Measurements from ENCODE around the gene KRTAP3-2.

KRTAP3-2 gene

DNA sequence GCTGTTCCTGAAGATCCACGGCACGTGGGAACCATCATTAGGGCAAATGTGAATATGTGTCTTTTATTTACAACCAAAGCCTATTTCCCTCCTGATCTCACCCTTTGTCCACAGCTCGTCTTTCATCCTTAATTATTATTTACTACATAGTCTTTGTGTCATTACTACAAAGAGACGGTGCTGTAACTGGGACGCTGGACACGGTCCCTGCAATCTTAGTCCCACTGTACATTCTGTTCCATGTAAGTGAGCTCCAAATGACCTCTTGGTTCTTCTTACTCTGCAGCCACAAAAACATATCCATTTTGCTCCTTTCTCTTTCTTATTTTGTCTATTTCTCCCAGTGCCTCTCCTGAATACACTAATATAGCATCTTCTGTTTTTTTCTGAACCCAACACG is 49.5 kb downstream of the KRTAP3-2 start:
- no peak for TF ChIP-seq CTCF (IDR thresholded peaks at IDR 0.05; ENCODE audit: control insufficient read depth, insufficient read depth, low read depth, low read length, missing control alignments)
- no peak for DNase-seq (ENCODE audit: low read depth)
- H3K4me3 ChIP-seq (ENCODE audit: control insufficient read depth, low read depth, low read length) = no peak overlapping the region

DNA sequence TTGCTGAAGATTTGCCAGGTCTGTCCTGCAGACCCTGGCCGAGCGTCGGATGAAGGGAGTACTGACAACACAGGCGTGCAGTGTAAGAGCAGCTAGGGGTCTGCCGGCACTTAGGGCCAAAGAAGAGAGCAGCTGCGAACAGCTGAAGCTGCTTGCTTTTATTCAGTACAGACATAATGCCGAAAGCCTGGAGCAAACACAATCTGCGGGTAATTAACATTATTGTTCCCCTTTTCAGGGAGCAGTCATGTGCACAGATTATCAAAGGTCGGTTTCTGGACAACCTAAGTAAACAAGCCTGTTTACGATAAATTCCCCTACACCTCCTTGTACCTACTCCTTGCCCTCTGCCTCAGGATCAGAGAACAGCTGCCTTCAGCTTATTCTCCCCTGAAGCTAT is 50.3 kb downstream of the KRTAP3-2 start:
- TF ChIP-seq CTCF (IDR thresholded peaks at IDR 0.05; ENCODE audit: control insufficient read depth, insufficient read depth, low read depth, low read length, missing control alignments) = no peak
- no peak overlapping the region for H3K4me3 ChIP-seq (ENCODE audit: control insufficient read depth, low read depth, low read length)
- DNase-seq (ENCODE audit: low read depth) = no peak
